Measurements from ENCODE around the gene ASCL5.

ASCL5 gene

GRCh38 chr1:201112173-201112731 lies 14.7 kb downstream of the ASCL5 start, which contains the start of gene CACNA1S:
Gene CACNA1S (minus strand): TSS chr1:201112426. CDS start chr1:201112339, 87 bp downstream.
- Histone ChIP-seq H3K9me3 (ENCODE audit: control insufficient read depth in 5 of 5, low read length in 5 of 5) (no peaks in the 10 kb centered on the region), H3K27me3 (ENCODE audit: control insufficient read depth in 5 of 5, insufficient read depth in 4 of 5, low read length in 5 of 5) (peaks cover 0 to 34% (median 16%) of the 10 kb centered on the region in 5 donors), H3K4me1 (ENCODE audit: control insufficient read depth in 5 of 5, insufficient read depth in 5 of 5, low read length in 5 of 5) (peaks cover 0 to 11% (median 10%) of the 10 kb centered on the region in 5 donors), H3K9ac (ENCODE audit: low read length in 5 of 5) (no peak within 1 kb of the TSS), H3K4me3 (ENCODE audit: low read depth in 1 of 5, low read length in 5 of 5) (no peak within 1 kb of the TSS), H3K27ac (ENCODE audit: low read depth, low read length) (no peak within 1 kb of the TSS), H3K36me3 (ENCODE audit: control insufficient read depth in 5 of 5, insufficient read depth in 5 of 5, low read length in 5 of 5) (no peaks in the 10 kb centered on the region)

- no peak overlapping the region for H3K27ac ChIP-seq (ENCODE audit: low read depth, low read length)
Observed at GRCh38 chr1:201111672-201112071, 15.3 kb downstream of the ASCL5 start.

GRCh38 chr1:201111156-201111555 lies 15.8 kb downstream of the ASCL5 start:
- peaks cover 0 to 32% (median 16%) of the 10 kb centered on the region in 5 donors for H3K27me3 ChIP-seq (ENCODE audit: control insufficient read depth in 5 of 5, insufficient read depth in 4 of 5, low read length in 5 of 5)
- H3K27ac ChIP-seq (ENCODE audit: low read depth, low read length) = no peak overlapping the region
- H3K9me3 ChIP-seq (ENCODE audit: control insufficient read depth in 5 of 5, low read length in 5 of 5) = no peaks in the 10 kb centered on the region
- no peaks in the 10 kb centered on the region for H3K36me3 ChIP-seq (ENCODE audit: control insufficient read depth in 5 of 5, insufficient read depth in 5 of 5, low read length in 5 of 5)
- H3K4me3 ChIP-seq (ENCODE audit: low read depth in 1 of 5, low read length in 5 of 5) = no peak overlapping the region
- peaks cover 0 to 11% (median 10%) of the 10 kb centered on the region in 5 donors for H3K4me1 ChIP-seq (ENCODE audit: control insufficient read depth in 5 of 5, insufficient read depth in 5 of 5, low read length in 5 of 5)
- no peak overlapping the region for H3K9ac ChIP-seq (ENCODE audit: low read length in 5 of 5)

More at GRCh38 chr1:201111672-201112071, 15.3 kb downstream of the ASCL5 start:
- Histone ChIP-seq H3K9ac (ENCODE audit: low read length in 5 of 5) (no peak overlapping the region), H3K4me1 (ENCODE audit: control insufficient read depth in 5 of 5, insufficient read depth in 5 of 5, low read length in 5 of 5) (peaks cover 0 to 11% (median 10%) of the 10 kb centered on the region in 5 donors), H3K36me3 (ENCODE audit: control insufficient read depth in 5 of 5, insufficient read depth in 5 of 5, low read length in 5 of 5) (no peaks in the 10 kb centered on the region), H3K4me3 (ENCODE audit: low read depth in 1 of 5, low read length in 5 of 5) (no peak overlapping the region), H3K27me3 (ENCODE audit: control insufficient read depth in 5 of 5, insufficient read depth in 4 of 5, low read length in 5 of 5) (peaks cover 0 to 34% (median 16%) of the 10 kb centered on the region in 5 donors), H3K9me3 (ENCODE audit: control insufficient read depth in 5 of 5, low read length in 5 of 5) (no peaks in the 10 kb centered on the region)

GRCh38 chr1:201110616-201111015 lies 16.4 kb downstream of the ASCL5 start:
- H3K4me3 ChIP-seq (ENCODE audit: low read depth in 1 of 5, low read length in 5 of 5) = no peak overlapping the region
- H3K27ac ChIP-seq (ENCODE audit: low read depth, low read length) = no peak overlapping the region
- no peak overlapping the region for H3K9ac ChIP-seq (ENCODE audit: low read length in 5 of 5)
- H3K27me3 ChIP-seq (ENCODE audit: control insufficient read depth in 5 of 5, insufficient read depth in 4 of 5, low read length in 5 of 5) = peaks cover 0 to 31% (median 16%) of the 10 kb centered on the region in 5 donors
- H3K9me3 ChIP-seq (ENCODE audit: control insufficient read depth in 5 of 5, low read length in 5 of 5) = no peaks in the 10 kb centered on the region
- H3K4me1 ChIP-seq (ENCODE audit: control insufficient read depth in 5 of 5, insufficient read depth in 5 of 5, low read length in 5 of 5) = peaks cover 0 to 11% (median 10%) of the 10 kb centered on the region in 5 donors
- H3K36me3 ChIP-seq (ENCODE audit: control insufficient read depth in 5 of 5, insufficient read depth in 5 of 5, low read length in 5 of 5) = no peaks in the 10 kb centered on the region

- no peak overlapping the region for H3K27ac ChIP-seq (ENCODE audit: low read depth, low read length)
- no peaks in the 10 kb centered on the region for H3K9me3 ChIP-seq (ENCODE audit: control insufficient read depth in 5 of 5, low read length in 5 of 5)
- H3K4me1 ChIP-seq (ENCODE audit: control insufficient read depth in 5 of 5, insufficient read depth in 5 of 5, low read length in 5 of 5) = peaks cover 0 to 11% (median 10%) of the 10 kb centered on the region in 5 donors
- peaks cover 0 to 28% (median 11%) of the 10 kb centered on the region in 5 donors for H3K27me3 ChIP-seq (ENCODE audit: control insufficient read depth in 5 of 5, insufficient read depth in 4 of 5, low read length in 5 of 5)
- H3K9ac ChIP-seq (ENCODE audit: low read length in 5 of 5) = no peak overlapping the region
- no peak overlapping the region for H3K4me3 ChIP-seq (ENCODE audit: low read depth in 1 of 5, low read length in 5 of 5)
- no peaks in the 10 kb centered on the region for H3K36me3 ChIP-seq (ENCODE audit: control insufficient read depth in 5 of 5, insufficient read depth in 5 of 5, low read length in 5 of 5)
Observed at GRCh38 chr1:201110138-201110537, 16.8 kb downstream of the ASCL5 start.

- no peaks in the 10 kb centered on the region for H3K9me3 ChIP-seq (ENCODE audit: control insufficient read depth in 5 of 5, low read length in 5 of 5)
- no peak overlapping the region for H3K4me3 ChIP-seq (ENCODE audit: low read depth in 1 of 5, low read length in 5 of 5)
- no peaks in the 10 kb centered on the region for H3K36me3 ChIP-seq (ENCODE audit: control insufficient read depth in 5 of 5, insufficient read depth in 5 of 5, low read length in 5 of 5)
- H3K4me1 ChIP-seq (ENCODE audit: control insufficient read depth in 5 of 5, insufficient read depth in 5 of 5, low read length in 5 of 5) = peaks cover 0 to 8% (median 7%) of the 10 kb centered on the region in 5 donors
- H3K27ac ChIP-seq (ENCODE audit: low read depth, low read length) = no peak overlapping the region
- H3K9ac ChIP-seq (ENCODE audit: low read length in 5 of 5) = no peak overlapping the region
- peaks cover 0 to 25% (median 11%) of the 10 kb centered on the region in 5 donors for H3K27me3 ChIP-seq (ENCODE audit: control insufficient read depth in 5 of 5, insufficient read depth in 4 of 5, low read length in 5 of 5)
Observed at GRCh38 chr1:201109651-201110050, 17.3 kb downstream of the ASCL5 start.

GRCh38 chr1:201108614-201109013 lies 18.4 kb downstream of the ASCL5 start:
- Histone ChIP-seq H3K9ac (ENCODE audit: low read length in 5 of 5) (no peak overlapping the region), H3K9me3 (ENCODE audit: control insufficient read depth in 5 of 5, low read length in 5 of 5) (no peaks in the 10 kb centered on the region), H3K4me1 (ENCODE audit: control insufficient read depth in 5 of 5, insufficient read depth in 5 of 5, low read length in 5 of 5) (no peaks in the 10 kb centered on the region), H3K27ac (ENCODE audit: low read depth, low read length) (no peak overlapping the region), H3K36me3 (ENCODE audit: control insufficient read depth in 5 of 5, insufficient read depth in 5 of 5, low read length in 5 of 5) (no peaks in the 10 kb centered on the region), H3K4me3 (ENCODE audit: low read depth in 1 of 5, low read length in 5 of 5) (no peak overlapping the region), H3K27me3 (ENCODE audit: control insufficient read depth in 5 of 5, insufficient read depth in 4 of 5, low read length in 5 of 5) (peaks cover 0 to 19% (median 9%) of the 10 kb centered on the region in 5 donors)

GRCh38 chr1:201105688-201106087 lies 21.3 kb downstream of the ASCL5 start:
- no peaks in the 10 kb centered on the region for H3K4me1 ChIP-seq (ENCODE audit: control insufficient read depth in 5 of 5, insufficient read depth in 5 of 5, low read length in 5 of 5)
- H3K9ac ChIP-seq (ENCODE audit: low read length in 5 of 5) = no peak overlapping the region
- no peak overlapping the region for H3K4me3 ChIP-seq (ENCODE audit: low read depth in 1 of 5, low read length in 5 of 5)

GRCh38 chr1:201104141-201104540 lies 22.8 kb downstream of the ASCL5 start:
- no peak overlapping the region for H3K9ac ChIP-seq (ENCODE audit: low read length in 5 of 5)
- H3K36me3 ChIP-seq (ENCODE audit: control insufficient read depth in 5 of 5, insufficient read depth in 5 of 5, low read length in 5 of 5) = no peaks in the 10 kb centered on the region

More at GRCh38 chr1:201105688-201106087, 21.3 kb downstream of the ASCL5 start:
- Histone ChIP-seq H3K9me3 (ENCODE audit: control insufficient read depth in 5 of 5, low read length in 5 of 5) (no peaks in the 10 kb centered on the region), H3K27ac (ENCODE audit: low read depth, low read length) (no peak overlapping the region), H3K27me3 (ENCODE audit: control insufficient read depth in 5 of 5, insufficient read depth in 4 of 5, low read length in 5 of 5) (peaks cover 0 to 6% (median 2%) of the 10 kb centered on the region in 5 donors), H3K36me3 (ENCODE audit: control insufficient read depth in 5 of 5, insufficient read depth in 5 of 5, low read length in 5 of 5) (no peaks in the 10 kb centered on the region)

GRCh38 chr1:201103666-201104065 lies 23.3 kb downstream of the ASCL5 start:
- Histone ChIP-seq H3K4me3 (ENCODE audit: low read depth in 1 of 5, low read length in 5 of 5) (no peak overlapping the region), H3K27ac (ENCODE audit: low read depth, low read length) (no peak overlapping the region), H3K9me3 (ENCODE audit: control insufficient read depth in 5 of 5, low read length in 5 of 5) (no peaks in the 10 kb centered on the region), H3K27me3 (ENCODE audit: control insufficient read depth in 5 of 5, insufficient read depth in 4 of 5, low read length in 5 of 5) (peaks cover 0 to 5% (median 0%) of the 10 kb centered on the region in 5 donors), H3K36me3 (ENCODE audit: control insufficient read depth in 5 of 5, insufficient read depth in 5 of 5, low read length in 5 of 5) (no peaks in the 10 kb centered on the region), H3K4me1 (ENCODE audit: control insufficient read depth in 5 of 5, insufficient read depth in 5 of 5, low read length in 5 of 5) (no peaks in the 10 kb centered on the region), H3K9ac (ENCODE audit: low read length in 5 of 5) (no peak overlapping the region)

More at GRCh38 chr1:201104141-201104540, 22.8 kb downstream of the ASCL5 start:
- Histone ChIP-seq H3K27ac (ENCODE audit: low read depth, low read length) (no peak overlapping the region), H3K9me3 (ENCODE audit: control insufficient read depth in 5 of 5, low read length in 5 of 5) (no peaks in the 10 kb centered on the region), H3K4me1 (ENCODE audit: control insufficient read depth in 5 of 5, insufficient read depth in 5 of 5, low read length in 5 of 5) (no peaks in the 10 kb centered on the region), H3K27me3 (ENCODE audit: control insufficient read depth in 5 of 5, insufficient read depth in 4 of 5, low read length in 5 of 5) (peaks cover 0 to 4% (median 0%) of the 10 kb centered on the region in 5 donors), H3K4me3 (ENCODE audit: low read depth in 1 of 5, low read length in 5 of 5) (no peak overlapping the region)
